Loucy (cell line): Measurements from ENCODE around the gene TIAM2.

ENCODE experiments used
- EZH2phosphoT487 ChIP-seq: fragments of 200-600 bp; IDR thresholded peaks from 2 replicates; pipeline ENCODE4 v1.6.1; 2018; ENCODE audit warnings: antibody characterized with exemption, mild to moderate bottlenecking, moderate library complexity, borderline replicate concordance
- TF ChIP-seq, protein P1 (sequence below): fragments of 200-600 bp; sonication (generic); conservative IDR thresholded peaks from 2 replicates; pipeline ENCODE4 v1.5.1; 2014; ENCODE audit warnings: mild to moderate bottlenecking, antibody characterized with exemption, low read length

GRCh38 chr6:154996016-154996590 lies 988 bp downstream of the TIAM2 start:
- TF ChIP-seq, protein P1, sequence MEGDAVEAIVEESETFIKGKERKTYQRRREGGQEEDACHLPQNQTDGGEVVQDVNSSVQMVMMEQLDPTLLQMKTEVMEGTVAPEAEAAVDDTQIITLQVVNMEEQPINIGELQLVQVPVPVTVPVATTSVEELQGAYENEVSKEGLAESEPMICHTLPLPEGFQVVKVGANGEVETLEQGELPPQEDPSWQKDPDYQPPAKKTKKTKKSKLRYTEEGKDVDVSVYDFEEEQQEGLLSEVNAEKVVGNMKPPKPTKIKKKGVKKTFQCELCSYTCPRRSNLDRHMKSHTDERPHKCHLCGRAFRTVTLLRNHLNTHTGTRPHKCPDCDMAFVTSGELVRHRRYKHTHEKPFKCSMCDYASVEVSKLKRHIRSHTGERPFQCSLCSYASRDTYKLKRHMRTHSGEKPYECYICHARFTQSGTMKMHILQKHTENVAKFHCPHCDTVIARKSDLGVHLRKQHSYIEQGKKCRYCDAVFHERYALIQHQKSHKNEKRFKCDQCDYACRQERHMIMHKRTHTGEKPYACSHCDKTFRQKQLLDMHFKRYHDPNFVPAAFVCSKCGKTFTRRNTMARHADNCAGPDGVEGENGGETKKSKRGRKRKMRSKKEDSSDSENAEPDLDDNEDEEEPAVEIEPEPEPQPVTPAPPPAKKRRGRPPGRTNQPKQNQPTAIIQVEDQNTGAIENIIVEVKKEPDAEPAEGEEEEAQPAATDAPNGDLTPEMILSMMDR = no peak
- TF ChIP-seq EZH2phosphoT487 = no peak
